K562 (cell line): ENCODE measurements around the gene PCAT6. TPM values are rescaled to one million over a fixed set of nuclear protein-coding genes. Genes with fewer than 3 reads are reported as not detected.

Experiments
- BCOR ChIP-seq: fragments of 450-650 bp; IDR thresholded peaks from 2 replicates; pipeline ENCODE4 v1.6.1; 2016
- C11orf30 ChIP-seq: fragments of 450-650 bp; IDR thresholded peaks from 2 replicates; pipeline ENCODE4 v1.6.1; 2016; ENCODE audit warnings: low read depth, mild to moderate bottlenecking
- FOXA1 ChIP-seq: fragments of 450-650 bp; IDR thresholded peaks from 2 replicates; pipeline ENCODE4 v1.6.1; 2016; ENCODE audit warnings: mild to moderate bottlenecking, borderline replicate concordance
- L3MBTL2 ChIP-seq: fragments of 450-650 bp; IDR thresholded peaks from 2 replicates; pipeline ENCODE4 v1.6.1; 2016; ENCODE audit warnings: mild to moderate bottlenecking, moderate library complexity
- MAFG ChIP-seq: fragments of 450-650 bp; conservative IDR thresholded peaks from 2 replicates; pipeline ENCODE4 v1.6.1; 2016; ENCODE audit warnings: missing genetic modification characterization, missing compliant biosample characterization
- NFE2L1 ChIP-seq: fragments of 450-650 bp; IDR thresholded peaks from 2 replicates; pipeline ENCODE4 v1.6.1; 2016; ENCODE audit warnings: missing genetic modification characterization, low read depth, mild to moderate bottlenecking, missing compliant biosample characterization, moderate library complexity, borderline replicate concordance
- NFIX ChIP-seq: fragments of 250-450 bp; sonication (Bioruptor Pico); IDR thresholded peaks from 2 replicates; pipeline ENCODE4 v1.4.0; 2020; ENCODE audit warnings: low read depth, mild to moderate bottlenecking, moderate library complexity
- PRDM10 ChIP-seq: fragments of 450-650 bp; IDR thresholded peaks from 2 replicates; pipeline ENCODE4 v1.6.1; 2018; ENCODE audit not compliant: partially characterized antibody
- PTTG1 ChIP-seq: fragments of 450-650 bp; IDR thresholded peaks from 2 replicates; pipeline ENCODE4 v1.6.1; 2016; ENCODE audit warnings: low read depth, mild to moderate bottlenecking, missing genetic modification characterization, missing compliant biosample characterization
- SIRT6 ChIP-seq: IDR thresholded peaks from one replicate; pipeline ENCODE4 v1.6.1; 2012; ENCODE audit warnings: low read depth, mild to moderate bottlenecking, control low read depth, inconsistent platforms, low read length, moderate library complexity
- U2AF1 ChIP-seq: fragments of 200-400 bp; formaldehyde crosslinking; optimal IDR thresholded peaks from 2 replicates; pipeline ENCODE3; 2017; ENCODE audit warnings: mild to moderate bottlenecking, low read depth, low read length, moderate library complexity
- ZBTB7A ChIP-seq: IDR thresholded peaks from 2 replicates; pipeline ENCODE4 v1.6.1; 2011; ENCODE audit warnings: low read depth, mild to moderate bottlenecking, low read length, moderate library complexity, borderline replicate concordance; ENCODE audit not compliant: control insufficient read depth
- ZNF41 ChIP-seq: fragments of 250-450 bp; sonication (Bioruptor Pico); conservative IDR thresholded peaks from 2 replicates; pipeline ENCODE4 v1.4.0; 2020; ENCODE audit warnings: mild to moderate bottlenecking
- polyA plus RNA-seq, 8 experiments: library from polyadenylated mRNA; depleted of rRNA in 4 of 8; stranded (reverse) in 5 of 8; unstranded in 3 of 8; fragments of >200 nt; fragmentation: Nextera tagmentation in 2 of 8; fragmentation: Illumina TruSeq in 1 of 8; extraction: Ambion mirVana in 2 of 8; extraction: Trizol in 1 of 8; gene quantifications; 2 replicates each; pipeline versions ENCODE4 v1.2.1 to v1.2.3, GENCODE V29; 2011 to 2014; ENCODE audit warnings: inconsistent platforms in 1 of 8, missing spikeins in 1 of 8
- total RNA-seq, 7 experiments: library from RNA; depleted of rRNA in 6 of 7; stranded (reverse); fragments of >200 nt in 6 of 7; fragmentation: Illumina TruSeq in 2 of 7; extraction: Trizol in 2 of 7; gene quantifications; 2 replicates each; pipeline versions ENCODE4 v1.2.1 to v1.2.3, GENCODE V29; 2011 to 2021; ENCODE audit warnings: low replicate concordance in 1 of 7
- TF ChIP-seq, protein P1 (sequence below): fragments of 450-650 bp; IDR thresholded peaks from 2 replicates; pipeline ENCODE4 v1.7.0; 2016; ENCODE audit warnings: borderline replicate concordance
- TF ChIP-seq, protein P2 (sequence below): fragments of 250-450 bp; sonication (Bioruptor Pico); IDR thresholded peaks from 2 replicates; pipeline ENCODE4 v1.4.0; 2020

PCAT6 gene
- total and polyA plus RNA-seq, 9 of the 15 experiments (the other 6 are each of a cell fraction or from before 2014, with no cell fraction given) = 0.25 to 2.4 (median 0.54) TPM; not detected in 1

- TF ChIP-seq, protein P1, sequence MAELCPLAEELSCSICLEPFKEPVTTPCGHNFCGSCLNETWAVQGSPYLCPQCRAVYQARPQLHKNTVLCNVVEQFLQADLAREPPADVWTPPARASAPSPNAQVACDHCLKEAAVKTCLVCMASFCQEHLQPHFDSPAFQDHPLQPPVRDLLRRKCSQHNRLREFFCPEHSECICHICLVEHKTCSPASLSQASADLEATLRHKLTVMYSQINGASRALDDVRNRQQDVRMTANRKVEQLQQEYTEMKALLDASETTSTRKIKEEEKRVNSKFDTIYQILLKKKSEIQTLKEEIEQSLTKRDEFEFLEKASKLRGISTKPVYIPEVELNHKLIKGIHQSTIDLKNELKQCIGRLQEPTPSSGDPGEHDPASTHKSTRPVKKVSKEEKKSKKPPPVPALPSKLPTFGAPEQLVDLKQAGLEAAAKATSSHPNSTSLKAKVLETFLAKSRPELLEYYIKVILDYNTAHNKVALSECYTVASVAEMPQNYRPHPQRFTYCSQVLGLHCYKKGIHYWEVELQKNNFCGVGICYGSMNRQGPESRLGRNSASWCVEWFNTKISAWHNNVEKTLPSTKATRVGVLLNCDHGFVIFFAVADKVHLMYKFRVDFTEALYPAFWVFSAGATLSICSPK = no peak
- TF ChIP-seq MAFG (peak; percentile 74), SIRT6 (no peak), NFE2L1 (tag) (0 out of 2 replicates have a peak, but pooled peaks have one; percentile 11), PTTG1 (tag) (no peak), ZNF41 (CRISPR knock-in tag) (no peak), U2AF1 (no peak), ZBTB7A (no peak), BCOR (peak; percentile 34; the same call in 1 of the 2 replicates), NFIX (CRISPR knock-in tag) (no peak), L3MBTL2 (no peak), PRDM10 (no peak), FOXA1 (no peak), C11orf30 (peak; percentile 88)
- TF ChIP-seq, protein P2, sequence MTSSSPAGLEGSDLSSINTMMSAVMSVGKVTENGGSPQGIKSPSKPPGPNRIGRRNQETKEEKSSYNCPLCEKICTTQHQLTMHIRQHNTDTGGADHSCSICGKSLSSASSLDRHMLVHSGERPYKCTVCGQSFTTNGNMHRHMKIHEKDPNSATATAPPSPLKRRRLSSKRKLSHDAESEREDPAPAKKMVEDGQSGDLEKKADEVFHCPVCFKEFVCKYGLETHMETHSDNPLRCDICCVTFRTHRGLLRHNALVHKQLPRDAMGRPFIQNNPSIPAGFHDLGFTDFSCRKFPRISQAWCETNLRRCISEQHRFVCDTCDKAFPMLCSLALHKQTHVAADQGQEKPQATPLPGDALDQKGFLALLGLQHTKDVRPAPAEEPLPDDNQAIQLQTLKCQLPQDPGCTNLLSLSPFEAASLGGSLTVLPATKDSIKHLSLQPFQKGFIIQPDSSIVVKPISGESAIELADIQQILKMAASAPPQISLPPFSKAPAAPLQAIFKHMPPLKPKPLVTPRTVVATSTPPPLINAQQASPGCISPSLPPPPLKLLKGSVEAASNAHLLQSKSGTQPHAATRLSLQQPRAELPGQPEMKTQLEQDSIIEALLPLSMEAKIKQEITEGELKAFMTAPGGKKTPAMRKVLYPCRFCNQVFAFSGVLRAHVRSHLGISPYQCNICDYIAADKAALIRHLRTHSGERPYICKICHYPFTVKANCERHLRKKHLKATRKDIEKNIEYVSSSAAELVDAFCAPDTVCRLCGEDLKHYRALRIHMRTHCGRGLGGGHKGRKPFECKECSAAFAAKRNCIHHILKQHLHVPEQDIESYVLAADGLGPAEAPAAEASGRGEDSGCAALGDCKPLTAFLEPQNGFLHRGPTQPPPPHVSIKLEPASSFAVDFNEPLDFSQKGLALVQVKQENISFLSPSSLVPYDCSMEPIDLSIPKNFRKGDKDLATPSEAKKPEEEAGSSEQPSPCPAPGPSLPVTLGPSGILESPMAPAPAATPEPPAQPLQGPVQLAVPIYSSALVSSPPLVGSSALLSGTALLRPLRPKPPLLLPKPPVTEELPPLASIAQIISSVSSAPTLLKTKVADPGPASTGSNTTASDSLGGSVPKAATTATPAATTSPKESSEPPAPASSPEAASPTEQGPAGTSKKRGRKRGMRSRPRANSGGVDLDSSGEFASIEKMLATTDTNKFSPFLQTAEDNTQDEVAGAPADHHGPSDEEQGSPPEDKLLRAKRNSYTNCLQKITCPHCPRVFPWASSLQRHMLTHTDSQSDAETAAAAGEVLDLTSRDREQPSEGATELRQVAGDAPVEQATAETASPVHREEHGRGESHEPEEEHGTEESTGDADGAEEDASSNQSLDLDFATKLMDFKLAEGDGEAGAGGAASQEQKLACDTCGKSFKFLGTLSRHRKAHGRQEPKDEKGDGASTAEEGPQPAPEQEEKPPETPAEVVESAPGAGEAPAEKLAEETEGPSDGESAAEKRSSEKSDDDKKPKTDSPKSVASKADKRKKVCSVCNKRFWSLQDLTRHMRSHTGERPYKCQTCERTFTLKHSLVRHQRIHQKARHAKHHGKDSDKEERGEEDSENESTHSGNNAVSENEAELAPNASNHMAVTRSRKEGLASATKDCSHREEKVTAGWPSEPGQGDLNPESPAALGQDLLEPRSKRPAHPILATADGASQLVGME = no peak
These were observed 7.5 kb upstream of the PCAT6 start (continued) for GRCh38 chr1:202802998-202803932.
